ENCODE results near the gene HTR6.

The HTR6 gene

GRCh38 chr1:19720973-19721372, 56.3 kb downstream of the HTR6 start:
- DNase-seq (ENCODE audit: low spot score): no peak

GRCh38 chr1:19723874-19724273, 59.2 kb downstream of the HTR6 start:
- DNase-seq (ENCODE audit: low spot score): no peak

GRCh38 chr1:19725606-19726005, 60.9 kb downstream of the HTR6 start:
- DNase-seq (ENCODE audit: low spot score): no peak

GRCh38 chr1:19728413-19729145, 63.9 kb downstream of the HTR6 start:
- peak; percentile 13 for DNase-seq (ENCODE audit: low spot score)

- no peak for DNase-seq (ENCODE audit: low spot score)
Observed at GRCh38 chr1:19730232-19730631, 65.6 kb downstream of the HTR6 start.
